Measurements from ENCODE around the gene CAPS2. TPM values are rescaled to one million over a fixed set of nuclear protein-coding genes. Genes with fewer than 3 reads are reported as not detected.

CAPS2 gene
- total RNA-seq, 6 donors from 2014 or later: 6.7 to 48.2 (median 9.0) TPM

DNA sequence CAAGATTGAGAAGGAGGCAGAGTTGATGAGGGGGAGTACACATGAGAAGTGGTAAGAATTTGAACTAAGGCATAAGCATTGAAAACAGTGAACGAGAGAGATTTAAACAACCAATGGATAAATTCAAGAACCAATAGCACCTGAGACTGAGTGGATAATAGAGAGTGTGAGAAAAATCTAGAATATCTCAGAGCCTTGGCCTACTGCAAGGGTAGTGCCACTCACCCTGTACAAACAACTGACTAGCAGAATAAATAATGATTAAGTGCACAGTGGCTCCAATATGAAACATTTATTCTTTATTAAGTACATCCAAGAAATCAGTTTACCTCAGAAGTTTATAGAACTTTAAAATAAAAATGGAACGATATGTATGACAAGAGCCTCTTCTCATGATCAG is 54.4 kb downstream of the CAPS2 start:
- H3K4me1 ChIP-seq: no peaks in the 10 kb centered on the region
- ATAC-seq (ENCODE audit: low FRiP score in 2 of 2) (no peak), DNase-seq (no peak)
- no peak for TF ChIP-seq POLR2A (IDR thresholded peaks at IDR 0.05)
- no peak for TF ChIP-seq POLR2AphosphoS5 (IDR thresholded peaks at IDR 0.05)
- TF ChIP-seq CTCF (IDR thresholded peaks at IDR 0.05): no peak
- no peak for TF ChIP-seq EP300 (IDR thresholded peaks at IDR 0.05)
- 81 to 90% methylated on average over 2 of the region's 2 CpGs for WGBS, 2 donors
- no peaks in the 10 kb centered on the region for H3K36me3 ChIP-seq
- no peak overlapping the region for H3K27ac ChIP-seq
- H3K4me3 ChIP-seq: no peak overlapping the region
- H3K9me3 ChIP-seq: no peaks in the 10 kb centered on the region
- no peaks in the 10 kb centered on the region for H3K27me3 ChIP-seq

- no peak overlapping the region for H3K4me3 ChIP-seq
- H3K9me3 ChIP-seq: no peaks in the 10 kb centered on the region
- no peak for ATAC-seq (ENCODE audit: low FRiP score in 2 of 2)
- 82% methylated on average over 5 of the region's 5 CpGs for WGBS, 2 donors
- TF ChIP-seq POLR2AphosphoS5 (IDR thresholded peaks at IDR 0.05) (no peak), CTCF (IDR thresholded peaks at IDR 0.05) (no peak), POLR2A (IDR thresholded peaks at IDR 0.05) (no peak), EP300 (IDR thresholded peaks at IDR 0.05) (no peak)
- H3K36me3 ChIP-seq: no peaks in the 10 kb centered on the region
- H3K4me1 ChIP-seq: no peaks in the 10 kb centered on the region
- no peak overlapping the region for H3K27ac ChIP-seq
- H3K27me3 ChIP-seq: no peaks in the 10 kb centered on the region
- DNase-seq: no peak
These were observed 58.5 kb downstream of the CAPS2 start for GRCh38 chr12:75271576-75271975.

DNA sequence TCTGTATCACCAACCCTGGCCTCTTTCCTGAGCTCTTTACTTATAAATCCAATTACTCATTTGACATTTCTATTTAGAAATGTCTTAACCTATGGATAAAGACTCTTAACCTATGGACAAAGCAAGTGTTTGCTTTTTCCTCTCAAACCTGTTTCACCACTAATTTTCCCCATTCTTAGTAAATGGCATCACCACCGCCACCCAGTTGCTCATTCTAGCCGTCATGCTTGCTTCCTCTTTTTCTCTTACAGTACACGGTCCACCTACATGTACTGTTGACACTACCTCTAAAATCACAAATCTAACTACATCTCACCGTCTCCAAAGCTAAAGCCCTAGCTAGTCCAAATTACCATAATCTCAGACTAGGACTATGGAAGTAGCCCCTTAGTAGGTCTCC is 60.0 kb downstream of the CAPS2 start:
- DNase-seq: no peak
- no peak for TF ChIP-seq CTCF (IDR thresholded peaks at IDR 0.05)
- TF ChIP-seq EP300 (IDR thresholded peaks at IDR 0.05): no peak
- TF ChIP-seq POLR2AphosphoS5 (IDR thresholded peaks at IDR 0.05): no peak
- TF ChIP-seq POLR2A (IDR thresholded peaks at IDR 0.05): no peak
- Histone ChIP-seq H3K4me3 (no peak overlapping the region), H3K27me3 (no peaks in the 10 kb centered on the region), H3K9me3 (peaks cover 0 to 4% (median 0%) of the 10 kb centered on the region in 4 donors), H3K36me3 (no peaks in the 10 kb centered on the region), H3K4me1 (no peaks in the 10 kb centered on the region), H3K27ac (no peak overlapping the region)
- no peak for ATAC-seq (ENCODE audit: low FRiP score in 2 of 2)
- WGBS, 2 donors: 74 to 75% methylated on average over 4 of the region's 4 CpGs

- Histone ChIP-seq H3K27ac (no peak overlapping the region), H3K27me3 (no peaks in the 10 kb centered on the region), H3K9me3 (peaks cover 0 to 4% (median 0%) of the 10 kb centered on the region in 4 donors), H3K36me3 (no peaks in the 10 kb centered on the region), H3K4me3 (no peak overlapping the region), H3K4me1 (no peaks in the 10 kb centered on the region)
- ATAC-seq (ENCODE audit: low FRiP score in 2 of 2) (no peak), DNase-seq (no peak)
- 62 to 65% methylated on average over 2 of the region's 2 CpGs for WGBS, 2 donors
- TF ChIP-seq POLR2A (IDR thresholded peaks at IDR 0.05) (no peak), CTCF (IDR thresholded peaks at IDR 0.05) (no peak), POLR2AphosphoS5 (IDR thresholded peaks at IDR 0.05) (no peak), EP300 (IDR thresholded peaks at IDR 0.05) (no peak)
These were observed 60.9 kb downstream of the CAPS2 start for GRCh38 chr12:75269209-75269608.

GRCh38 chr12:75260316-75260715 is 69.8 kb downstream of the CAPS2 start:
- Histone ChIP-seq H3K4me1 (no peaks in the 10 kb centered on the region), H3K27ac (no peak overlapping the region), H3K9me3 (peaks cover 0 to under 1% (median 0%) of the 10 kb centered on the region in 4 donors), H3K4me3 (no peak overlapping the region), H3K27me3 (no peaks in the 10 kb centered on the region), H3K36me3 (no peaks in the 10 kb centered on the region)
- 84 to 87% methylated on average over 2 of the region's 2 CpGs for WGBS, 2 donors
- DNase-seq (no peak), ATAC-seq (ENCODE audit: low FRiP score in 2 of 2) (no peak)
- no peak for TF ChIP-seq POLR2AphosphoS5 (IDR thresholded peaks at IDR 0.05)
- no peak for TF ChIP-seq EP300 (IDR thresholded peaks at IDR 0.05)
- no peak for TF ChIP-seq POLR2A (IDR thresholded peaks at IDR 0.05)
- no peak for TF ChIP-seq CTCF (IDR thresholded peaks at IDR 0.05)

All from upper lobe of left lung (tissue), 6 donors.